Endothelial cell of umbilical vein (primary cell): ENCODE measurements around the gene DHX35. TPM values are rescaled to one million over a fixed set of nuclear protein-coding genes. Genes with fewer than 3 reads are reported as not detected.

ENCODE experiments used
- BruUV-seq: library from RNA; stranded (reverse); fragments of 400-500 nt; replicated peaks from 2 replicates; lab custom pipeline; 2021; lab: Mats Ljungman, UMichigan
- CTCF ChIA-PET: fragments of 300-600, 350-600 bp; sonication (Branson Sonifier 250); formaldehyde crosslinking; loops from one replicate; lab custom pipeline; 2021; ENCODE audit warnings: antibody characterized with exemption, inconsistent platforms; lab: Charles Lee
- POLR2A ChIA-PET: fragments of 300-600, 350-600 bp; sonication (Branson Sonifier 250); formaldehyde crosslinking; loops from one replicate; lab custom pipeline; 2021; ENCODE audit warnings: antibody characterized with exemption, inconsistent platforms; lab: Charles Lee
- DNase-seq: peaks from one replicate; pipeline ENCODE4 v3.0.0-alpha.2; 2011; ENCODE audit warnings: low read depth, low spot score
- FAIRE-seq: peaks from 2 replicates; lab custom pipeline; 2011; peaks lifted over from hg19 to GRCh38; lab: Jason Lieb, UNC
- H2AFZ ChIP-seq: 2 replicates; pipeline ENCODE4 v1.6.0; 2012; ENCODE audit warnings: low read depth, low read length, control low read depth, inconsistent platforms
- H3K27ac ChIP-seq: 2 replicates; pipeline ENCODE4 v1.5.1; 2011; ENCODE audit warnings: low read depth, mild to moderate bottlenecking, control low read depth, low read length, moderate library complexity; ENCODE audit not compliant: insufficient read depth
- H3K27me3 ChIP-seq, 2 experiments: 2 replicates each; pipeline versions ENCODE4 v1.6.0 to v1.6.1; 2011; ENCODE audit warnings: low read length in 2 of 2, mixed read lengths in 1 of 2; ENCODE audit not compliant: control insufficient read depth in 2 of 2, insufficient read depth in 2 of 2
- H3K36me3 ChIP-seq, 2 experiments: 2 replicates in 1 of 2; 3 replicates in 1 of 2; pipeline ENCODE4 v1.5.1; 2011; ENCODE audit warnings: low read length in 2 of 2, mild to moderate bottlenecking in 1 of 2, moderate library complexity in 1 of 2; ENCODE audit not compliant: control insufficient read depth in 2 of 2, insufficient read depth in 2 of 2; ENCODE audit errors: extremely low read depth in 1 of 2
- H3K4me1 ChIP-seq: 3 replicates; pipeline ENCODE4 v1.5.1; 2011; ENCODE audit warnings: mild to moderate bottlenecking, low read length; ENCODE audit not compliant: control insufficient read depth, insufficient read depth; ENCODE audit errors: extremely low read depth
- H3K4me2 ChIP-seq: 2 replicates; pipeline ENCODE4 v1.6.1; 2011; ENCODE audit warnings: low read length, control low read depth, mixed read lengths; ENCODE audit not compliant: insufficient read depth
- H3K4me3 ChIP-seq, 3 experiments: fragments of 200-600 bp in 1 of 3; sonication (generic), shearing (Covaris generic) in 1 of 3; replicated peaks in 1 of 3; 2 replicates each; pipeline ENCODE4 v1.5.1; 2011 to 2016; ENCODE audit warnings: control low read depth in 3 of 3, low read length in 3 of 3, mild to moderate bottlenecking in 2 of 3, inconsistent platforms in 1 of 3, low read depth in 1 of 3, moderate library complexity in 1 of 3; ENCODE audit not compliant: insufficient read depth in 1 of 3
- H3K79me2 ChIP-seq: 2 replicates; pipeline ENCODE4 v1.6.0; 2012; ENCODE audit warnings: low read length, inconsistent platforms; ENCODE audit not compliant: control insufficient read depth, insufficient read depth
- H3K9ac ChIP-seq: replicated peaks from 2 replicates; pipeline ENCODE3; 2011; ENCODE audit warnings: low read length, control low read depth; ENCODE audit not compliant: insufficient read depth; ENCODE audit errors: extremely low read depth
- H3K9me1 ChIP-seq: replicated peaks from 3 replicates; pipeline ENCODE4 v1.6.0; 2011; ENCODE audit warnings: mild to moderate bottlenecking, low read length; ENCODE audit not compliant: control insufficient read depth, insufficient read depth; ENCODE audit errors: extremely low read depth
- H3K9me3 ChIP-seq: replicated peaks from 2 replicates; pipeline ENCODE4 v1.5.1; 2012; ENCODE audit warnings: low read length, inconsistent platforms; ENCODE audit not compliant: control insufficient read depth, insufficient read depth
- H4K20me1 ChIP-seq: replicated peaks from 2 replicates; pipeline ENCODE3; 2011; ENCODE audit warnings: mild to moderate bottlenecking, low read length; ENCODE audit not compliant: control insufficient read depth, insufficient read depth; ENCODE audit errors: extremely low read depth
- CTCF ChIP-seq, 2 donors: IDR thresholded peaks; 1 replicate in 1 of 2; 2 replicates in 1 of 2; pipeline ENCODE4 v1.5.1; 2011; ENCODE audit warnings: low read length in 2 of 2, mild to moderate bottlenecking in 2 of 2, moderate library complexity in 2 of 2, control low read depth in 1 of 2, inconsistent platforms in 1 of 2, low read depth in 1 of 2; ENCODE audit not compliant: insufficient read depth in 1 of 2; ENCODE audit errors: extremely low read depth in 1 of 2
- EZH2 ChIP-seq: IDR thresholded peaks from 2 replicates; pipeline ENCODE4 v1.6.1; 2012; ENCODE audit warnings: borderline replicate concordance, low read depth, mild to moderate bottlenecking, moderate library complexity, low read length, inconsistent platforms; ENCODE audit not compliant: severe bottlenecking
- FOS ChIP-seq: IDR thresholded peaks from 2 replicates; pipeline ENCODE4 v1.6.1; 2011; ENCODE audit warnings: mild to moderate bottlenecking, low read length, moderate library complexity, borderline replicate concordance; ENCODE audit not compliant: insufficient read depth
- GATA2 ChIP-seq: IDR thresholded peaks from 2 replicates; pipeline ENCODE4 v1.7.0; 2011; ENCODE audit warnings: low read depth, mild to moderate bottlenecking, moderate library complexity, mixed read lengths, low read length; ENCODE audit not compliant: insufficient read length, insufficient read depth
- JUN ChIP-seq: IDR thresholded peaks from 2 replicates; pipeline ENCODE4 v1.6.1; 2011; ENCODE audit warnings: borderline replicate concordance, low read depth; ENCODE audit not compliant: insufficient read length, insufficient read depth
- MAX ChIP-seq: IDR thresholded peaks from 2 replicates; pipeline ENCODE4 v1.6.1; 2011; ENCODE audit not compliant: insufficient read depth, insufficient read length
- MYC ChIP-seq: IDR thresholded peaks from one replicate; pipeline ENCODE4 v1.6.1; 2011; ENCODE audit warnings: mild to moderate bottlenecking, low read depth, low read length
- POLR2A ChIP-seq: IDR thresholded peaks from 2 replicates; pipeline ENCODE4 v1.6.1; 2012; ENCODE audit warnings: low read depth, mild to moderate bottlenecking, control low read depth, low read length
- POLR2AphosphoS5 ChIP-seq: IDR thresholded peaks from 2 replicates; pipeline ENCODE4 v1.6.1; 2012; ENCODE audit warnings: low read depth, mild to moderate bottlenecking, control low read depth, low read length, moderate library complexity; ENCODE audit not compliant: insufficient read depth
- dilution Hi-C: fragments of 300-500 bp; cut with MboI; formaldehyde crosslinking; loops from one replicate; pipeline ENCODE4 v1.15.0; 2019; ENCODE audit warnings: low sequenced_read_pairs; ENCODE audit not compliant: extremely low pct_ligation_motif_present
- intact Hi-C: fragments of 100-400 bp; cut with micrococcal nuclease; formaldehyde crosslinking; loops from one replicate; pipeline ENCODE4 v1.10.0; 2022
- polyA plus RNA-seq, 4 experiments: library from polyadenylated mRNA; depleted of rRNA in 3 of 4; stranded (reverse) in 3 of 4; unstranded in 1 of 4; fragments of >200 nt; gene quantifications; 2 replicates each; pipeline versions ENCODE4 v1.2.1 to v1.2.3, GENCODE V29; 2011 to 2012; ENCODE audit warnings: missing spikeins in 1 of 4
- total RNA-seq: library from RNA; stranded (reverse); gene quantifications from 2 replicates; pipeline ENCODE4 v1.2.3, GENCODE V29; 2021

Gene DHX35
- total and polyA plus RNA-seq, 2 donors (not counting 3 experiments of a cell fraction or from before 2014, with no cell fraction given), result 10.0 to 13.0 TPM

DNA sequence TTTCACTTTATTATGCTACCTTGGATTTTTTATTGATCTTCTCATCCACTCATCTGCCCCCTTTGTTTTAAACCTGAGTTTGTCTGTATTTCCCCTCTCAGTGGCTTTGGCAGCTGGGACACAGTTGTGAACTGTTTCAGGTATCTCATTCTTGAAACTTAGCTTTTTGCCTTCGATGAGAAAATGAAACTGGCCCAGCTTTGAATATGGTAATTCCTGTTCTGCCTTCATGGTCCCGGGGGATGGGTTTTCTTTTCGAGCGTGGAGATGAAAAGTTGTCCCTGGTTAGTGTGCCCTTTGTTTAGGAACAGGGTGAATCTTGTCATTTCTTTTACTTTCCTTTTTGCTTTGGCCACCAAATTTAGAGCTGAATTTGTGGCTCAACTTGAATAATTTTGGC lies 25.6 kb downstream of the DHX35 start:
- intact Hi-C loops, result no loop called here
- dilution Hi-C loops, result no loop called here
- TF ChIP-seq FOS, result no peak
- no peak for TF ChIP-seq MYC
- TF ChIP-seq CTCF (IDR thresholded peaks at IDR 0.05; ENCODE audit: extremely low read depth in 1 of 2, insufficient read depth in 1 of 2, low read depth in 1 of 2, low read length in 2 of 2), result no peak
- TF ChIP-seq JUN, result no peak
- no peak for TF ChIP-seq POLR2AphosphoS5
- TF ChIP-seq POLR2A, result no peak
- TF ChIP-seq GATA2, result no peak
- TF ChIP-seq MAX, result no peak
- no peak for TF ChIP-seq EZH2
- Histone ChIP-seq H3K4me3 (no peak overlapping the region), H3K4me1 (peaks cover 16% of the 10 kb centered on the region), H3K36me3 (peaks cover 3 to 5% of the 10 kb centered on the region in 2 experiments), H3K9me3 (no peaks in the 10 kb centered on the region), H3K27ac (no peak overlapping the region), H3K9ac (no peak overlapping the region), H3K79me2 (no peaks in the 10 kb centered on the region), H3K27me3 (no peaks in the 10 kb centered on the region), H3K9me1 (no peaks in the 10 kb centered on the region), H2AFZ (no peak overlapping the region), H3K4me2 (no peak overlapping the region), H4K20me1 (no peaks in the 10 kb centered on the region)
- ChIA-PET CTCF (interaction anchor here (1.9 kb wide), 1 partner anchor 12 kb away, joined by 4 read pairs; no protein-coding TSS in a partner anchor), POLR2A (no interaction called here)
- BruUV-seq, result no TSS peak
- FAIRE-seq (no peak), DNase-seq (no peak)
